Aorta (tissue), 5 donors: ENCODE measurements around the gene RING1. TPM values are rescaled to one million over a fixed set of nuclear protein-coding genes. Genes with fewer than 3 reads are reported as not detected.
A peak's percentile ranks its signal among the peaks of the same experiment; 100 is the strongest.

Experiments
- ATAC-seq: fragments of 200-7000 bp; cut with Tn5 transposase; one replicate; pipeline ENCODE4 v1.9.1; 2022; ENCODE audit warnings: moderate library complexity; ENCODE audit not compliant: low FRiP score
- DNase-seq, 2 donors: peaks; one replicate each; pipeline ENCODE4 v3.0.0-alpha.2; 2020
- H3K27ac ChIP-seq, 2 donors: one replicate each; pipeline ENCODE4 v1.5.1; 2013; ENCODE audit warnings: low read length in 2 of 2, mild to moderate bottlenecking in 2 of 2, moderate library complexity in 2 of 2, control low read depth in 1 of 2, inconsistent platforms in 1 of 2, low read depth in 1 of 2
- H3K27me3 ChIP-seq, 2 donors: one replicate each; pipeline ENCODE4 v1.6.1; 2013; ENCODE audit warnings: control low read depth in 1 of 2, low read length in 1 of 2, mild to moderate bottlenecking in 1 of 2, moderate library complexity in 1 of 2; ENCODE audit not compliant: insufficient read depth in 2 of 2, control insufficient read depth in 1 of 2
- H3K36me3 ChIP-seq, 2 donors: one replicate each; pipeline ENCODE4 v1.6.1; 2013; ENCODE audit warnings: control low read depth in 1 of 2, low read length in 1 of 2, mild to moderate bottlenecking in 1 of 2; ENCODE audit not compliant: insufficient read depth in 2 of 2, control insufficient read depth in 1 of 2
- H3K4me1 ChIP-seq, 2 donors: one replicate each; pipeline ENCODE4 v1.6.1; 2013; ENCODE audit warnings: low read length in 2 of 2, control low read depth in 1 of 2, mild to moderate bottlenecking in 1 of 2, moderate library complexity in 1 of 2; ENCODE audit not compliant: insufficient read depth in 2 of 2, control insufficient read depth in 1 of 2
- H3K4me3 ChIP-seq, 2 donors: one replicate each; pipeline ENCODE4 v1.5.1; 2013; ENCODE audit warnings: low read length in 2 of 2, control low read depth in 1 of 2, mild to moderate bottlenecking in 1 of 2
- H3K9me3 ChIP-seq: one replicate; pipeline ENCODE4 v1.6.1; 2013; ENCODE audit warnings: mild to moderate bottlenecking, low read length; ENCODE audit not compliant: control insufficient read depth
- WGBS, 2 donors: extraction: QIAGEN DNeasy Blood & Tissue Kit; methylation state at CpG; one replicate each; pipeline ENCODE4 v1.1.7; 2013; 5-methylcytosine and 5-hydroxymethylcytosine counted together
- intact Hi-C, 2 donors: fragments of 100-400 bp; cut with DNase I; formaldehyde crosslinking; loops; one replicate each; pipeline versions ENCODE4 v1.14.2 to v1.15.0; 2022
- polyA plus RNA-seq, 2 donors: library from polyadenylated mRNA; stranded (reverse); fragments of 200-250 nt; gene quantifications; one replicate each; pipeline ENCODE4 v1.2.3, GENCODE V29; 2013
- total RNA-seq, 2 donors: library from RNA; stranded (reverse); fragmentation: NEBNext Ultra II Directional; extraction: Animal tissue kit (Norgen Biotek cat#: 25700); gene quantifications; one replicate each; pipeline ENCODE4 v1.2.1, GENCODE V29; 2021
- donor health status: healthy with polysubstance abuse.
- donor health status: Bipolar disorder and iron deficiency.
- donor health status: DM: no; HTN: no; CAD: no.
- donor health status: DM: no; HTN: no; CAD: no.
- donor health status: DM: yes; HTN: yes; CAD: no.

RING1 gene
- total and polyA plus RNA-seq, 4 donors: 26.4 to 64.0 (median 36.1) TPM

GRCh38 chr6:33189625-33190448 lies 18.5 kb upstream of the RING1 start:
- 59 to 66% methylated on average over 6 to 7 of the region's 7 CpGs for WGBS, 2 donors
- no peaks in the 10 kb centered on the region for H3K9me3 ChIP-seq
- no peaks in the 10 kb centered on the region for H3K36me3 ChIP-seq
- no peaks in the 10 kb centered on the region for H3K4me1 ChIP-seq
- H3K27me3 ChIP-seq: no peaks in the 10 kb centered on the region
- intact Hi-C loops: no loop called here
- no peak overlapping the region for H3K27ac ChIP-seq
- no peak for DNase-seq
- no peak for ATAC-seq
- H3K4me3 ChIP-seq: no peak overlapping the region

GRCh38 chr6:33190504-33191107 lies 17.7 kb upstream of the RING1 start:
- Histone ChIP-seq H3K27me3 (no peaks in the 10 kb centered on the region), H3K4me1 (no peaks in the 10 kb centered on the region), H3K9me3 (no peaks in the 10 kb centered on the region), H3K4me3 (no peak overlapping the region), H3K27ac (no peak overlapping the region), H3K36me3 (peaks cover 0 to 2% of the 10 kb centered on the region in 2 donors)
- 88 to 91% methylated on average over 11 of the region's 11 CpGs for WGBS, 2 donors
- no peak for ATAC-seq
- no peak for DNase-seq
- intact Hi-C loops: no loop called here

GRCh38 chr6:33191383-33192104 lies 16.8 kb upstream of the RING1 start:
- Histone ChIP-seq H3K4me1 (no peaks in the 10 kb centered on the region), H3K27ac (no peak overlapping the region), H3K27me3 (no peaks in the 10 kb centered on the region), H3K36me3 (peaks cover 0 to 6% of the 10 kb centered on the region in 2 donors), H3K4me3 (no peak overlapping the region), H3K9me3 (no peaks in the 10 kb centered on the region)
- peak in 1 of 2 donors; percentile 45 for DNase-seq
- intact Hi-C loops: no loop called here
- no peak for ATAC-seq
- WGBS, 2 donors: 40 to 44% methylated on average over 8 of the region's 8 CpGs

- Histone ChIP-seq H3K9me3 (no peaks in the 10 kb centered on the region), H3K36me3 (peaks cover 0 to 6% of the 10 kb centered on the region in 2 donors), H3K27ac (no peak within 1 kb of the TSS), H3K27me3 (no peaks in the 10 kb centered on the region), H3K4me3 (no peak within 1 kb of the TSS), H3K4me1 (no peaks in the 10 kb centered on the region)
- DNase-seq (peak in 1 of 2 donors; percentile 47), ATAC-seq (no peak)
- 18 to 27% methylated on average over 24 to 35 of the region's 35 CpGs for WGBS, 2 donors
- intact Hi-C loops: no loop called here
Measured at GRCh38 chr6:33192105-33192646, 16.1 kb upstream of the RING1 start, which contains the start of gene COL11A2. COL11A2 (minus strand) TSS chr6:33192467; CDS start chr6:33192240, 227 bp downstream.

- intact Hi-C loops: no loop called here
- WGBS, 2 donors: 2% methylated on average over 46 to 72 of the region's 72 CpGs
Measured at GRCh38 chr6:33192671-33193602, 15.4 kb upstream of the RING1 start.

GRCh38 chr6:33193619-33194018 lies 14.7 kb upstream of the RING1 start:
- 54 to 58% methylated on average over 6 of the region's 6 CpGs for WGBS, 2 donors
- Histone ChIP-seq H3K4me3 (no peak overlapping the region), H3K27ac (no peak overlapping the region), H3K27me3 (no peaks in the 10 kb centered on the region), H3K9me3 (no peaks in the 10 kb centered on the region), H3K36me3 (peaks cover 0 to 6% of the 10 kb centered on the region in 2 donors), H3K4me1 (no peaks in the 10 kb centered on the region)
- DNase-seq (no peak), ATAC-seq (no peak)
- intact Hi-C loops: no loop called here

More at GRCh38 chr6:33192671-33193602, 15.4 kb upstream of the RING1 start:
- no peak overlapping the region for H3K4me3 ChIP-seq
- no peaks in the 10 kb centered on the region for H3K9me3 ChIP-seq
- peaks cover 0 to 6% of the 10 kb centered on the region in 2 donors for H3K36me3 ChIP-seq
- ATAC-seq (peak; percentile 17), DNase-seq (peak; percentile 52 to 81)
- H3K27ac ChIP-seq: no peak overlapping the region
- no peaks in the 10 kb centered on the region for H3K27me3 ChIP-seq
- H3K4me1 ChIP-seq: no peaks in the 10 kb centered on the region

- Histone ChIP-seq H3K27ac (no peak overlapping the region), H3K4me3 (no peak overlapping the region), H3K9me3 (no peaks in the 10 kb centered on the region), H3K4me1 (no peaks in the 10 kb centered on the region), H3K36me3 (peaks cover 0 to 6% of the 10 kb centered on the region in 2 donors), H3K27me3 (no peaks in the 10 kb centered on the region)
- ATAC-seq (no peak), DNase-seq (no peak)
- 58 to 64% methylated on average over 8 of the region's 8 CpGs for WGBS, 2 donors
- intact Hi-C loops: no loop called here
Measured at GRCh38 chr6:33194431-33194979, 13.8 kb upstream of the RING1 start.
